Measurements from ENCODE around the gene HOGA1.
"Not testable (repeated sequence)": the region's sequence is repeated elsewhere in the genome, so short reads cannot be mapped to it uniquely, and the experiment has no call there.

Gene HOGA1

GRCh38 chr10:97575127-97575668 is 9.0 kb upstream of the HOGA1 start:
- DNase-seq (ENCODE audit: low read depth) = no peak
- TF ChIP-seq CTCF (IDR thresholded peaks at IDR 0.05; ENCODE audit: low read depth, low read length) = no peak
- no peak for TF ChIP-seq MYC (IDR thresholded peaks at IDR 0.05; ENCODE audit: low read depth, low read length)
- no peak for TF ChIP-seq POLR2A (IDR thresholded peaks at IDR 0.05; ENCODE audit: extremely low read depth, insufficient read length)
- no peak for TF ChIP-seq MAX (IDR thresholded peaks at IDR 0.05; ENCODE audit: low read depth, low read length)
- H3K4me3 ChIP-seq (ENCODE audit: low read depth, low read length) = no peak overlapping the region

DNA sequence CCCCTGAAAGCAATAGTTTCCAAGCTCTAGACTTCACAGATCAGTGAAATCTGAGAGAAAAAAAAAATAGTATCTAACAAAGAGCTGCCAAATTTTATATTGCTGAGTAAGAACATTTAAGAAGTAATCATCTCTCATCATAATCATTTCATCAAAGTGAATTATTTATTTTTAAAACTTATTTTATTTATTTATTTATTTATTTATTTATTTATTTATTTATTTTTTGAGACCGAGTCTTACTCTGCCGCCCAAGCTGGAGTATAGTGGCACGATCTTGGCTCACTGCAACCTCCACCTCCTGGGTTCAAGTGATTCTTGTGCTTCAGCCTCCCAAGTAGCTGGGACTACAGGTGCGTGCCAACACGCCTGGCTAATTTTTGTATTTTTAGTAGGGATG is 7.7 kb upstream of the HOGA1 start:
- not testable (repeated sequence) for DNase-seq (ENCODE audit: low read depth); H3K4me3 ChIP-seq (ENCODE audit: low read depth, low read length)

DNA sequence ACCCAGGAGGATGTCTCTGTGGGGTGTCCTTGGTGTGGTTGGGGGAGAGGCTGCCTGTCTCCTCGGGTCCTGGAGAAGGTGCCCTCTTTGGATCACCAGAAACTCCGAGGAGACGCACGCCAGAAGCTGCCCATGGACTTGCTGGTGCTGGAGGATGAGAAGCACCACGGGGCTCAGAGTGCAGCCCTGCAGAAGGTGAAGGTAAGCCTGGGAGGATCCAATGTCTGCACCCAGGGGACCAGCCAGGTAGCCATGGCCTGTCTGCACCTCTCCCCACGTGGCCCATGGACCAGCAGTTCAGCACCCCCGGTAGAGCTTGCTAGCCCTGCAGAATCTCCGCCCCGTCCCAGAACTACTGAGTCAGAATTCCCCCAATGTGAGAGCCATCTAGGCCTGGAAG is 6.5 kb upstream of the HOGA1 start:
- no peak for DNase-seq (ENCODE audit: low read depth)
- TF ChIP-seq MYC (IDR thresholded peaks at IDR 0.05; ENCODE audit: low read depth, low read length) (no peak), CTCF (IDR thresholded peaks at IDR 0.05; ENCODE audit: low read depth, low read length) (no peak), MAX (IDR thresholded peaks at IDR 0.05; ENCODE audit: low read depth, low read length) (no peak), POLR2A (IDR thresholded peaks at IDR 0.05; ENCODE audit: extremely low read depth, insufficient read length) (no peak)
- no peak overlapping the region for H3K4me3 ChIP-seq (ENCODE audit: low read depth, low read length)

DNA sequence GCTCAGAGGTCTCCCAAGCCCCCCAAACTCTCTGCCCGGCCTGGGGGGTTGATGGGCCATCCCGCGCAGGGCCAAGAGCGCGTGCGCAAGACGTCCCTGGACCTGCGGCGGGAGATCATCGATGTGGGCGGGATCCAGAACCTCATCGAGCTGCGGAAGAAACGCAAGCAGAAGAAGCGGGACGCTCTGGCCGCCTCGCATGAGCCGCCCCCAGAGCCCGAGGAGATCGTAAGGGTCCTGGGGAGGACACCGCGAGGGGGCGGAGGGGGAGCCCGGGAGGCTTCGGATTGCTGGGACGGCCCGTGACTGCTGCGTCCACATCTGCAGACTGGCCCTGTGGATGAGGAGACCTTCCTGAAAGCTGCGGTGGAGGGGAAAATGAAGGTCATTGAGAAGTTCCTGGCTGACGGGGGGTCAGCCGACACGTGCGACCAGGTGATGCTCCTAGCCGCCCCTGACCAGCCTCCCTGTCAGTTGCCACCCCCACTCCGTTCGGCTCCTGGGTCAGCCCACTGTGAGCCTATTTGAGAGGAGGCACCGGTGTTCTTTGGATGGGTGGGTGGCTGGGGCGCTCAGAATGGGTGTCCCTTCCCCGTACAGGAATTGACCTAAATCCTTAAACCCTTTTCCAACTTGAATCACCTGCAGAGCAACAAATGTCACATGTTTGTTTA is 5.9 kb upstream of the HOGA1 start:
- DNase-seq (ENCODE audit: low read depth) = no peak
- no peak overlapping the region for H3K4me3 ChIP-seq (ENCODE audit: low read depth, low read length)
- TF ChIP-seq MYC (IDR thresholded peaks at IDR 0.05; ENCODE audit: low read depth, low read length) = no peak
- no peak for TF ChIP-seq POLR2A (IDR thresholded peaks at IDR 0.05; ENCODE audit: extremely low read depth, insufficient read length)

GRCh38 chr10:97580421-97581367 is 3.5 kb upstream of the HOGA1 start:
- no peak for DNase-seq (ENCODE audit: low read depth)
- no peak for TF ChIP-seq POLR2A (IDR thresholded peaks at IDR 0.05; ENCODE audit: extremely low read depth, insufficient read length)
- no peak overlapping the region for H3K4me3 ChIP-seq (ENCODE audit: low read depth, low read length)

GRCh38 chr10:97582169-97582568 is 2.0 kb upstream of the HOGA1 start:
- no peak for TF ChIP-seq POLR2A (IDR thresholded peaks at IDR 0.05; ENCODE audit: extremely low read depth, insufficient read length)
- TF ChIP-seq MAX (IDR thresholded peaks at IDR 0.05; ENCODE audit: low read depth, low read length) = no peak
- no peak for TF ChIP-seq CTCF (IDR thresholded peaks at IDR 0.05; ENCODE audit: low read depth, low read length)
- no peak for TF ChIP-seq MYC (IDR thresholded peaks at IDR 0.05; ENCODE audit: low read depth, low read length)
- no peak for DNase-seq (ENCODE audit: low read depth)
- H3K4me3 ChIP-seq (ENCODE audit: low read depth, low read length) = no peak overlapping the region

GRCh38 chr10:97583476-97583875 is 713 bp upstream of the HOGA1 start:
- DNase-seq (ENCODE audit: low read depth) = no peak
- no peak for TF ChIP-seq POLR2A (IDR thresholded peaks at IDR 0.05; ENCODE audit: extremely low read depth, insufficient read length)
- no peak for TF ChIP-seq CTCF (IDR thresholded peaks at IDR 0.05; ENCODE audit: low read depth, low read length)
- no peak for TF ChIP-seq MAX (IDR thresholded peaks at IDR 0.05; ENCODE audit: low read depth, low read length)
- no peak for TF ChIP-seq MYC (IDR thresholded peaks at IDR 0.05; ENCODE audit: low read depth, low read length)
- H3K4me3 ChIP-seq (ENCODE audit: low read depth, low read length) = no peak overlapping the region
